Ramos (cell line): Measurements from ENCODE around the gene XRCC4.
"Not testable (repeated sequence)": the region's sequence is repeated elsewhere in the genome, so short reads cannot be mapped to it uniquely, and the experiment has no call there.

ENCODE experiments used
- in situ Hi-C: fragments of 300-500 bp; cut with MboI; formaldehyde crosslinking; loops from one replicate; pipeline ENCODE4 v1.14.3; 2022; ENCODE audit warnings: low sequenced_read_pairs; ENCODE audit not compliant: unreplicated experiment

Gene XRCC4

DNA sequence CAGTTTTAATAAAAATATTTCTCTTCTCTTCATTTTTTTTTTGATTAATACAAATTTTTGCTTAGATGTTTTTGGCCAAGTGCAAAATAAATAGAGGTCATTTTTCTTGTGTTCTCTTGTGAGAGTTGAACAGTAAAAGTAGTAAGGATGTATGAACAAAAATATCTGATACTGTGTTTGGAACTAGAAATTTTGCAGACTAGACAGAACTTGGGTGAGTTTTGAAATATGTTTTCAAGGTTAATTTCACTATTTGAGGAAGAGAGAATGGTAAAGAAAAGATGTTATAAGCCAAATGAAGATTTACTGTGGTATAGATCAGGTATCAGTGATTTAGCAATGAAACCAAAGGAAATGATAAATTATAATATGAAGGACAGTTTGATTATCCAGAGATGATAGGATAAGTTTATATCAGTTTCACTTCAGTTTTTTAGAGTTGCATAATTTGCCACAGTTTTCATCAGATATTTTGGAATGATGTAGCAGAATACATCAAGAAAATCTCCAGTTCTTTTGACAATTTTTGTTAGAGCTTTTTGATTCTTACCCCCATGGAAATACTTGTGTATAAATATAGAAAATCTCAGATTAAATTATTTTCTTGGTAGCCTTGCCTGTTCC, 246.3 kb downstream of the XRCC4 start:
- in situ Hi-C loops = no loop called here

DNA sequence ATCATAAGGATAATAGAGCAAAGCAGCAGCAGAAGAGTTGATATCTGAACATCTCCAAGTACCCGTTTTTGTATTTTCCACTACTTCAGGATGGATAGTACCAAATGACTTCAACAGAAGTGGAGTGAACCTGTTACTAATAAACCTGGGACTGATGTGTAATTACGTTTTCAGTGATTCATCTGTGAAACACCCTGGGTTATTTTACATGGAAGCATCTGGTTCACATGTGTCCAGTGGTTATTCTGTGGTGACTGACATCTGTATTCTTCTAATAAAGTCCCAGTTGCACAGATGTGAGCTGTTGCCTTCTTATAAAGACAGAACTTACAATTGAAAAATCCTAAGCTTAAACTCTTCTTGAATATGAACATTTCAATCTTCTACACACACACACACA, 254.5 kb downstream of the XRCC4 start:
- in situ Hi-C loops = no loop called here

GRCh38 chr5:83337453-83338035, 260.2 kb downstream of the XRCC4 start:
- in situ Hi-C loops = no loop called here

DNA sequence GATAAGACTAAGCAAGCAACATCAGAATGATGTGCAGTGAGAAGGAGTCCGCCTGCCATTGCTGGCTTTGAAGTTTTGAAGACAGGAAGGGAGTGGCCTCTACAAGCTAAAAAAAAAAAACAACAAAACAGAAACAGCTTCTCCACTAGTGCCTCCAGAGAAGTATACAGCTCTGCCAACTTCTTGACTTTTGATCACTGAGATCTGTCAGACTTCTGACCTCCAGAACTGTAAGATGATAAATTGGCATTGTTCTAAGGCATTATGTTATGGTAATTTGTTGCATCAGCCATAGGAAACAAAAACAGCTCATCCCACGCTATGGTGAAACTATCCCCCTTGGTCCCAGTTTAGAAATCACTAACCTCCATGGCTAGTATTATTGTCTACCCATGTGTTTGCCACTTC, 263.2 kb downstream of the XRCC4 start:
- in situ Hi-C loops = no loop called here

DNA sequence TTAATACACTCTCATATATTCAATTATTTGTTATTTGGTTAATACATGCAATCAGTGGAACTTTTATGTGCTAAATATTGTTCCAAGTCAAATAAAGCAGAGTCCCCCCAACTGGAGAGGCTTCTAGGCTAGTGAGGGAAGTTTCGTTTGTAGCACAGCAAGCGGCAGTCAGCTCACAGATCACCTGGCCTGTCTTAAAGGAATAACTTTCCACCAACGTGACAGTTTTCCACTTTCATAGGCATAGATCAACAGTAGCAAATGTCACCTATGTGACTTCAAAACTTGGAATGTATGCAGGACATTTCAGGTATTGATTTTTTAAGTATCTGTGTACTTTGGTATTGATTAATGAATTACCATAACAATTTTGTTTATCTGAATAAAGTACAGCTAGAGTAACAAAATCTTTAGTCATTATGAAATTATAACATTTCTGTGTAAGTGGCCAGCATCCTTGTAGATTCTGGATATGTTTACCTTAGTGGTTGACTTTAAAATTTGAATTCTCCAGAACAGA, 264.5 kb downstream of the XRCC4 start:
- in situ Hi-C loops = no loop called here

- in situ Hi-C loops = no loop called here
Measured at GRCh38 chr5:83342465-83342864, 265.1 kb downstream of the XRCC4 start.

- in situ Hi-C loops = no loop called here
Measured at GRCh38 chr5:83343299-83343698, 266.0 kb downstream of the XRCC4 start.

GRCh38 chr5:83345423-83345822, 268.1 kb downstream of the XRCC4 start:
- in situ Hi-C loops = no loop called here

- in situ Hi-C loops = no loop called here
Measured at GRCh38 chr5:83348281-83348780, 271.0 kb downstream of the XRCC4 start.

DNA sequence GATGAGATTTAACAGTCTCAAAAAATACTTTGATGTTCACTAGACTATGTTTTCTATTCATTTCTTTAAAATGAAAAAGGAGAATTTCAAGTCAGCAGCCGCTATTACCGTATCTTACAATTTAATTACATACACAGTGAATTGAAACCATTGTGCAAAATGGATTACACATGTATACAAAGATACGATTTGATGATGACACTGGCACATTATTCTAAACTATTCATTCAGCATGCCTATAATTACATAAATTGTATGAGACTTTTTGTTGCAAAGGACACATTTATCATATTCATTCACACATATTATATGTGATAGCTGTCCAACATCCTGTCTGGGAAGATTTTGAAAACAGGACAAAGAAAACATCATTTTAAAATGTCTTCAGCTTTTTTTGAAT, 275.9 kb downstream of the XRCC4 start:
- in situ Hi-C loops = no loop called here

DNA sequence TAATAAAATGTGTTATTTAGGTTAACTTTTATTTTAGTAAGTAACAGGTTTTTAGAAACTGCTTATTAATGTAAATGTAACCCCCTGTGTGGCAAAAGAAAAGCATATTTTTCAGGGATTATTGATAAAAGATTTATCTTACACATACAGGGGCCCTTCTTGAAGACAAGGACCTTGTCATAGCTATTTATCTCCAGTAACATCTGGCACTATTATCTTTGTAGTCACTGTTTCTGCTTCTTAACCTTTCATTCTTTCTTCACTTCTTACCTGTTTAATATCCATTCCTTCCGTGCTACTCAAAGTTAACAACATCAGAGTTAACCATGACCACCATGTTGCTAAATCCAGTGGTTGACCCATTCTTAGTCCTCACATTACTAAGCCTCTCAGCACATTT, 276.4 kb downstream of the XRCC4 start:
- in situ Hi-C loops = no loop called here

GRCh38 chr5:83354958-83355357, 277.6 kb downstream of the XRCC4 start:
- in situ Hi-C loops = no loop called here

- in situ Hi-C loops = not testable (repeated sequence)
Measured at GRCh38 chr5:83355482-83356014, 278.2 kb downstream of the XRCC4 start.

- in situ Hi-C loops = no loop called here
Measured at GRCh38 chr5:83357621-83358231, 280.4 kb downstream of the XRCC4 start.

DNA sequence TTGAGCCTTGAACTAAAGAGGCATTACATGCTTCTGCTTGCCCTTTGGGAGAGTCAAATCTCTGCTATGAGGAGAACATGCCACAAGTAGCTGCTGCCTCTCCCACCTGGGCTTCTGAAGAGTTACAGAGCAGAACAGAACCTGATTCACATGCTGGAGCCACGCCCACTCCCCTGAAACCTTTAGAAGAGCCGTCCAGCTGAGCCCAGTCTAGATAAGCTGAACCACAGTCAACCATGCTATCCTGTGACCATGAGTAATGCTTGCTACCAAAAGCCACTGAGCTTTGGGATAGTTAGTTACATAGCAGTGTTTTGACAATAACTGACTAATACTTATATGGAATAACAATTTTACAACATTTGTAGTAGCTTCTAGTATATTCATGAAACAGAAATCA, 283.2 kb downstream of the XRCC4 start:
- in situ Hi-C loops = no loop called here

GRCh38 chr5:83362526-83362925, 285.2 kb downstream of the XRCC4 start:
- in situ Hi-C loops = no loop called here

DNA sequence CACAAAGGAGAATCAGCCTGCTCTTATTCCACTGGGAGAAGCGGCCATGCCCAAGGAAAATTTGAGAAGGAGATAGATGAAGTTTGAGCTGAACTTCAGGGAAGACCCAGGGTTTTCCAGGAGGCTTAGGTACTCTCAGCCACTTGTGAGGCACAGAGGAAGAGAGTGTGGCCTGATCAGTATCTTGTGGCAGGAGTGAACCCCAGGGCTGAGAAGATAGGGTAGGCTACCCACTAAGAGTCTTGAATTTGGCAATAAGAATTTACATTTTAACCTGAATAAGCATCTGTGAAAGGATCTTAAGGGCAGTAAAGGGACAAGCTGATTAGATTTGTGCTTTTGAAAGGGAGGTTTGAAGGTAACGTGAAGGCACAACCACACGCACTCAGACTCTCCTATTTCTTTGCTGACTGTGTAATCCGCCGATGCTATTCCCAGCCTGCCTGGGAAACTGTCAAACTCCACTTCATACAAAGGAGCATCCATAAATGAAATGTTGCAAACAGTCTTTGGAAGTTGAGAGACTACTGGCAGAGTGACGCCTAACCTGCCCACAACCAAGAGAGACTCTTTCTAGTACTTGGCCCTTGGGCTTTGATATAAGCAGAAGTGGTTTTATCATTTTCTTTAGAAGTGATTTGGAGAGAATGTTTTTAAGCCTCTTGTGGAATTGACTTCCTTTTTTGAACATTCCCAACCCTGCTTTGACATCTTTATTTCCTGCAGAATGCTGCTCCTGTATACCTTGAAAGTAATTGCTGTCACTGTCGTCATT, 286.0 kb downstream of the XRCC4 start:
- in situ Hi-C loops = no loop called here

GRCh38 chr5:83363886-83364275, 286.5 kb downstream of the XRCC4 start:
- in situ Hi-C loops = no loop called here

DNA sequence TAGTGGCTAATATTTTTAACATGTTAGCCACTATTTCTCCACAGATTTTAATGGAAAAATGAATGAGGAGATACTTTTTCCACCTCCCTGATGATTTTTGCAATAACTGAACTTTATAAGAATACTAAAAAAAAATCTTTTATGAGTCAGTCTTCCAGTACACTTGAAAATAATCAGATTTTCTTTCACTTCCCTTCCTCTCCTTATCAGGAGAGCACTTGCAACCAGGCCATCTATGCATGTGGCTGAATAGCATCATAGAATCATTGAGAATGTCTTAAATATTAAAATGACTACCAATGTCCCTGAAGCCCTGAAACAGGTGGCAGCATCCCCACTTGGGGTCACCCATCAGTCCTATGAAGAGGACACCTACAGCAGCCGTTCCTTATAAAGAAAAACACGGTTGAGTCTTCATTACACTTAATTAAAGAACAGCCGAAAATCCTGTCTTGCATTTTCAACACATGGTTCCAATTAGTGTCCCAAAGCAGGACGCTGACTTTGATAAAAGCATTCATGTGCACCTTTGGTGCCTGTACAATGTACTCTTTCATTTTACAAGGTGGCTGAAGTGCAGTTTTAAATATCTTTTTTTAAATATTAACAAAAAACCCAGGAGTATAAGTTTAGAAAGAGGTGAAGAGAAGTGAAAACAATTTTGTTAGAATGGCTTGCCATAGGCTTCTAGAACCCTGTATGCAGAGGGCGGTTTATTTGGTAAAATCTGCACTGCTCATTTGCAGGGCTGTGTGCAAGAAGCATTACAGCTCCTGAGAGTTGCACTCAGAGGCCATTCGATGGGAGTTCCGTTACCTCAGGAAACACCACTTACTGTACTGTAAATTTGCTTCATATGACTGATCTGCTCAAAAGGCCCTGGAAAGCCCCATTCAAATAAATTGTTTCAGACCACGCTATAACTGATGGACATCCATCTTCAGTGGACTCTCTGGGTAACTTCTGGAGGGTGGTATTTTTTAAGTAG, 287.3 kb downstream of the XRCC4 start:
- in situ Hi-C loops = no loop called here
